Right atrium auricular region (tissue), 2 donors: ENCODE measurements around the gene CLEC16A. TPM values are rescaled to one million over a fixed set of nuclear protein-coding genes. Genes with fewer than 3 reads are reported as not detected.

Experiments used
- DNase-seq: peaks from one replicate; pipeline ENCODE4 v3.0.0-alpha.2; 2019; ENCODE audit warnings: low spot score
- H3K27ac ChIP-seq, 2 donors: fragments of 200-600 bp; sonication (generic); 1 replicate in 1 of 2; 2 replicates in 1 of 2; pipeline ENCODE4 v1.5.1; 2016 to 2019
- H3K27me3 ChIP-seq, 2 donors: fragments of 200-600 bp; sonication (generic); one replicate each; pipeline versions ENCODE4 v1.5.1 to v1.6.0; 2017 to 2019
- H3K36me3 ChIP-seq: fragments of 200-600 bp; sonication (generic); one replicate; pipeline ENCODE4 v1.5.1; 2016
- H3K4me1 ChIP-seq, 2 donors: fragments of 200-600 bp; sonication (generic); one replicate each; pipeline versions ENCODE4 v1.5.1 to v1.6.0; 2017 to 2019
- H3K4me3 ChIP-seq, 2 donors: fragments of 200-600 bp; sonication (generic); 1 replicate in 1 of 2; 2 replicates in 1 of 2; pipeline ENCODE4 v1.5.1; 2017 to 2019; ENCODE audit warnings: mild to moderate bottlenecking in 1 of 2, moderate library complexity in 1 of 2
- H3K9me3 ChIP-seq, 2 donors: fragments of 200-600 bp; sonication (generic); one replicate each; pipeline ENCODE4 v1.5.1; 2019
- CTCF ChIP-seq, 2 donors: fragments of 200-600 bp; sonication (generic); IDR thresholded peaks; one replicate each; pipeline ENCODE4 v1.5.1; 2019; ENCODE audit warnings: antibody characterized with exemption in 2 of 2
- total RNA-seq, 2 donors: library from RNA; depleted of rRNA; stranded (reverse); fragments of >200 nt; gene quantifications; one replicate each; pipeline ENCODE4 v1.1.0, GENCODE V29; 2016

Gene CLEC16A
- total RNA-seq, 2 donors from 2014 or later = 24.1 to 49.0 TPM

GRCh38 chr16:11117576-11118211, 173.3 kb downstream of the CLEC16A start:
- H3K36me3 ChIP-seq = peaks cover 8% of the 10 kb centered on the region
- H3K27ac ChIP-seq = no peak overlapping the region

DNA sequence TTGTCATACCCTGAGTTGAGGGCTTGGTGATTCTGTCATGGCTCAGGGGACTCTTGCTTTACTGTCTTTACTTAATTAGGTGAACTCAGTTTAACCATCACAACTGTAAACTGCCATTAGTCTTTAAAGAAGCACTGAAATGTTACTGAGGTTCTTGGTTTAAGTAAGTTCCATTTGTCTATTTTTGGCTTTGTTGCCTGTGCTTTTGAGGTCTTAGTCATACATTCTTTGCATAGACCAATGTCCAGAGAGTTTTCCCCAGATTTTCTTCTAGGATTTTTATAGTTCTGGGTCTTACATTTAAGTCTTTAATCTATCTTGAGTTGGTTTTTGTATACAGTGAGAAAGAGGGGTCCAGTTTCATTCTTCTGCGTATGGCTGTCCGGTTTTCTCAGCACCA, 174.1 kb downstream of the CLEC16A start:
- no peak for DNase-seq
- H3K27ac ChIP-seq = no peak overlapping the region
- H3K4me1 ChIP-seq = peaks cover 0 to 5% of the 10 kb centered on the region in 2 donors
- H3K27me3 ChIP-seq = no peaks in the 10 kb centered on the region
- no peak overlapping the region for H3K4me3 ChIP-seq
- no peak for TF ChIP-seq CTCF (IDR thresholded peaks at IDR 0.05)
- H3K9me3 ChIP-seq = no peaks in the 10 kb centered on the region
- H3K36me3 ChIP-seq = peaks cover 13% of the 10 kb centered on the region

More at GRCh38 chr16:11117576-11118211, 173.3 kb downstream of the CLEC16A start:
- peaks cover 0 to 13% of the 10 kb centered on the region in 2 donors for H3K4me1 ChIP-seq
- H3K4me3 ChIP-seq = no peak overlapping the region
- no peaks in the 10 kb centered on the region for H3K9me3 ChIP-seq
- DNase-seq = no peak
- no peaks in the 10 kb centered on the region for H3K27me3 ChIP-seq
- no peak for TF ChIP-seq CTCF (IDR thresholded peaks at IDR 0.05)

- H3K27ac ChIP-seq = no peak overlapping the region
These were observed 176.8 kb downstream of the CLEC16A start for GRCh38 chr16:11121083-11121608.

GRCh38 chr16:11121914-11122692, 177.7 kb downstream of the CLEC16A start:
- no peaks in the 10 kb centered on the region for H3K27me3 ChIP-seq
- no peaks in the 10 kb centered on the region for H3K9me3 ChIP-seq
- no peaks in the 10 kb centered on the region for H3K4me1 ChIP-seq
- no peak for TF ChIP-seq CTCF (IDR thresholded peaks at IDR 0.05)
- H3K36me3 ChIP-seq = peaks cover 42% of the 10 kb centered on the region
- DNase-seq = no peak
- no peak overlapping the region for H3K27ac ChIP-seq
- no peak overlapping the region for H3K4me3 ChIP-seq

More at GRCh38 chr16:11121083-11121608, 176.8 kb downstream of the CLEC16A start:
- peaks cover 38% of the 10 kb centered on the region for H3K36me3 ChIP-seq
- no peak for DNase-seq
- H3K27me3 ChIP-seq = no peaks in the 10 kb centered on the region
- no peak overlapping the region for H3K4me3 ChIP-seq
- no peaks in the 10 kb centered on the region for H3K9me3 ChIP-seq
- TF ChIP-seq CTCF (IDR thresholded peaks at IDR 0.05) = no peak
- H3K4me1 ChIP-seq = no peaks in the 10 kb centered on the region

- H3K27ac ChIP-seq = no peak overlapping the region
- no peak overlapping the region for H3K4me3 ChIP-seq
- peaks cover 0 to 11% of the 10 kb centered on the region in 2 donors for H3K4me1 ChIP-seq
- no peaks in the 10 kb centered on the region for H3K27me3 ChIP-seq
- H3K36me3 ChIP-seq = peaks cover 42% of the 10 kb centered on the region
- no peak for DNase-seq
- no peaks in the 10 kb centered on the region for H3K9me3 ChIP-seq
- no peak for TF ChIP-seq CTCF (IDR thresholded peaks at IDR 0.05)
These were observed 179.3 kb downstream of the CLEC16A start for GRCh38 chr16:11123666-11124065.
